GM19099 (cell line): ENCODE results near the gene CFAP73.

Experiments used
- POLR2A ChIP-seq: IDR thresholded peaks from 3 replicates; pipeline ENCODE4 v1.6.1; 2011; ENCODE audit warnings: low read depth; ENCODE audit not compliant: insufficient read length; ENCODE audit errors: extremely low read depth

CFAP73 gene

GRCh38 chr12:113134071-113134470, 15.5 kb upstream of the CFAP73 start:
- no peak for TF ChIP-seq POLR2A

- no peak for TF ChIP-seq POLR2A
These were observed 15.0 kb upstream of the CFAP73 start for GRCh38 chr12:113134521-113134951.

- no peak for TF ChIP-seq POLR2A
These were observed 14.1 kb upstream of the CFAP73 start, which contains the start of gene RASAL1 for GRCh38 chr12:113135178-113136127. RASAL1 (minus strand) TSS chr12:113135761; CDS start chr12:113135462, 299 bp downstream.

- no peak for TF ChIP-seq POLR2A
These were observed 13.2 kb upstream of the CFAP73 start for GRCh38 chr12:113136128-113136989.

GRCh38 chr12:113136990-113137511, 12.5 kb upstream of the CFAP73 start:
- no peak for TF ChIP-seq POLR2A

- TF ChIP-seq POLR2A, result no peak
These were observed 11.4 kb upstream of the CFAP73 start for GRCh38 chr12:113137861-113138783.

GRCh38 chr12:113138826-113139225, 10.7 kb upstream of the CFAP73 start:
- TF ChIP-seq POLR2A, result no peak

- TF ChIP-seq POLR2A, result no peak
These were observed 8.8 kb upstream of the CFAP73 start for GRCh38 chr12:113140706-113141105.

GRCh38 chr12:113142173-113142885, 7.2 kb upstream of the CFAP73 start:
- TF ChIP-seq POLR2A, result no peak

- TF ChIP-seq POLR2A, result no peak
These were observed 6.6 kb upstream of the CFAP73 start for GRCh38 chr12:113142886-113143332.

GRCh38 chr12:113143959-113144358, 5.6 kb upstream of the CFAP73 start:
- no peak for TF ChIP-seq POLR2A

GRCh38 chr12:113144806-113145205, 4.7 kb upstream of the CFAP73 start:
- no peak for TF ChIP-seq POLR2A

- TF ChIP-seq POLR2A, result no peak
These were observed 3.6 kb upstream of the CFAP73 start for GRCh38 chr12:113145720-113146551.

GRCh38 chr12:113146999-113147398, 2.5 kb upstream of the CFAP73 start:
- no peak for TF ChIP-seq POLR2A
